SU-DHL-6 (cell line): Measurements from ENCODE around the gene CACNB3.

Source experiments
- CTCF ChIP-seq: fragments of 200-600 bp; sonication (generic); IDR thresholded peaks from one replicate; pipeline ENCODE4 v1.5.1; 2017; ENCODE audit warnings: antibody characterized with exemption, mild to moderate bottlenecking, low read length, moderate library complexity; ENCODE audit not compliant: insufficient read depth, poor library complexity, severe bottlenecking
- EZH2phosphoT487 ChIP-seq: fragments of 200-600 bp; sonication (generic), shearing (Covaris generic); conservative IDR thresholded peaks from 2 replicates; pipeline ENCODE4 v1.6.1; 2018; ENCODE audit warnings: mild to moderate bottlenecking, antibody characterized with exemption, low read length, moderate library complexity, mixed read lengths

DNA sequence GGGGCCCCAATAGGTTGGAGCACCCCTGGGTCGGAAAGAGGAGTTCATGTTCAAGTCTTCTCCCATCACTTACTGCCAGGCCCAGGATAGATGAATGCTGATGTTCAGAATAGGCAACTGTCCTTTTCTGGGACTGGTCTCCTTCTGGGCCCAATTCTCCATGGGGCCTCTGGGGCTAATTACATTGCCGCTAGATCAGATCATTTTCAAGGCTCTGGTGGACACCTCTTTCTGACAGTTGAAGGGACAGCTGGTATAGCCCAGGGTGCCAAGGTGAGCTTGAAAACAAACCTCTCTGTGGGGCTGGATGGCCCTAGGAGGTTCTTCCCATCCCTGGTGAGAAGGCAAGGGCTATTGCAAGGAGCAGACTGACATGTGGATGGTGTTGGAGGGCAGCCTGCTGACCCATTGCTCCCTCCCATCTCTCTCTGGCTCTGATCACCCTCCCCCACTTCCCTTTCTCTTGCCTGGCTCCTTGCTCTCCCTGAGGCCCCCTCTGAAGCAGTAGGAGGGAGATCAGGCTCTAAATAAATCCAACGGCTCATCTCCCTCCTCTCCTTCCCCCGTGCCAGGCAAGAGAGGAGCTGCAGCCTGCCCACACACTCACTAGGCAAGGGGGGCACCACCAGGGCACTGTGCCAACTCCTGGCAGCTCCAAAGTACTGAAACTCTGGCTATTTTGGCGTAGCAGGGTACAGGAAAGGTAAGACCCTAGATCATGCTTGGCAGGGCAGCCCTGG lies 1.9 kb downstream of the CACNB3 start:
- TF ChIP-seq CTCF (no peak), EZH2phosphoT487 (no peak)
